Upper lobe of left lung (tissue), 6 donors: ENCODE measurements around the gene TRAPPC5. TPM values are rescaled to one million over a fixed set of nuclear protein-coding genes. Genes with fewer than 3 reads are reported as not detected.

Experiments used
- ATAC-seq, 2 donors: fragments of 200-7000 bp; cut with Tn5 transposase; one replicate each; pipeline ENCODE4 v1.9.1; 2022; ENCODE audit warnings: mild to moderate bottlenecking in 2 of 2, moderate library complexity in 2 of 2; ENCODE audit not compliant: low FRiP score in 2 of 2
- DNase-seq, 2 donors: peaks; one replicate each; pipeline ENCODE4 v3.0.0-alpha.2; 2019 to 2020
- H3K27ac ChIP-seq, 4 donors: fragments of 200-600 bp; sonication (generic); one replicate each; pipeline ENCODE4 v1.5.1; 2016 to 2019
- H3K27me3 ChIP-seq, 4 donors: fragments of 200-600 bp; sonication (generic); one replicate each; pipeline ENCODE4 v1.5.1; 2017 to 2019
- H3K36me3 ChIP-seq, 4 donors: fragments of 200-600 bp; sonication (generic); one replicate each; pipeline ENCODE4 v1.5.1; 2016 to 2019
- H3K4me1 ChIP-seq, 4 donors: fragments of 200-600 bp; sonication (generic); one replicate each; pipeline ENCODE4 v1.5.1; 2018 to 2019
- H3K4me3 ChIP-seq, 4 donors: fragments of 200-600 bp; sonication (generic); one replicate each; pipeline ENCODE4 v1.5.1; 2017 to 2019; ENCODE audit warnings: mild to moderate bottlenecking in 2 of 4, moderate library complexity in 1 of 4
- H3K9me3 ChIP-seq, 4 donors: fragments of 200-600 bp; sonication (generic); one replicate each; pipeline ENCODE4 v1.5.1; 2018 to 2019
- EP300 ChIP-seq, 4 donors: sonication (generic); formaldehyde crosslinking; IDR thresholded peaks; one replicate each; pipeline ENCODE4 v1.5.1; 2017; ENCODE audit warnings: antibody characterized with exemption in 4 of 4, control low read depth in 2 of 4
- POLR2A ChIP-seq, 4 donors: fragments of 450-650 bp; IDR thresholded peaks; one replicate each; pipeline ENCODE4 v1.5.1; 2016 to 2017; ENCODE audit warnings: antibody characterized with exemption in 4 of 4, mild to moderate bottlenecking in 2 of 4
- POLR2AphosphoS5 ChIP-seq, 2 donors: sonication (generic); formaldehyde crosslinking; IDR thresholded peaks; one replicate each; pipeline ENCODE4 v1.5.1; 2017; ENCODE audit warnings: antibody characterized with exemption in 2 of 2
- WGBS, 2 donors: methylation state at CpG; one replicate each; pipeline ENCODE4 v1.1.5; 2017 to 2018; 5-methylcytosine and 5-hydroxymethylcytosine counted together
- total RNA-seq, 6 donors: library from RNA; depleted of rRNA in 4 of 6; stranded (reverse); fragments of >200 nt in 4 of 6; gene quantifications; one replicate each; pipeline versions ENCODE4 v1.1.0 to v1.2.1, GENCODE V29; 2016 to 2021
- TF ChIP-seq, protein P1 (sequence below), 6 experiments: fragments of 450-650 bp in 4 of 6; fragments of 200-600 bp in 2 of 6; sonication (generic) in 2 of 6; IDR thresholded peaks; one replicate each; pipeline ENCODE4 v1.5.1; 2016 to 2019; ENCODE audit warnings: antibody characterized with exemption in 6 of 6
- donor health status: DM: no; HTN: no; CAD: no; lungs with moderate emphysema.
- donor health status: DM: no; HTN: yes; CAD: no; lungs with severe emphysema.

Gene TRAPPC5
- total RNA-seq, 6 donors from 2014 or later, result 33.9 to 105 (median 52.0) TPM

DNA sequence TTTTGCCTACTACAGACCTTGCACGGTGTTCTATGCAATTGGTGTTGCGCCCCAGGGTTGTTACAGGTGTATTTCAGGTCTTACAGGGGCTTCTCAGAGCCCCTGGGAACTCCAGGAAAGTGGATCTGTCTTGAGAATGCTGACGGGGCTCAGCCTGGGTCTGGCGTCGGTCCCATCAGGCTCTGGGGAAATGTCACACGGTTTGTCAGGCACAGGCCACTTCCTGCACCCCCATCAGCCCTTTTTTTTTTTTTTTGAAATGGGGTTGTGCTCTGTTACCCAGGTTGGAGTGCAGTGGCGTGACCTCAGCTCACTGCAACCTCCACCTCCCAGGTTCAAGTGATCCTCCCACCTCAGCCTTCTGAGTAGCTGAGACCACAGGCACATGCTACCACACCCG lies 38.0 kb downstream of the TRAPPC5 start:
- Histone ChIP-seq H3K27me3 (no peaks in the 10 kb centered on the region), H3K4me3 (no peak overlapping the region), H3K9me3 (peaks cover 0 to 4% (median 3%) of the 10 kb centered on the region in 4 donors), H3K27ac (no peak overlapping the region), H3K36me3 (no peaks in the 10 kb centered on the region), H3K4me1 (no peaks in the 10 kb centered on the region)
- WGBS, 2 donors, result 50 to 51% methylated on average over 8 of the region's 8 CpGs
- no peak for TF ChIP-seq EP300 (IDR thresholded peaks at IDR 0.05)
- TF ChIP-seq POLR2A (IDR thresholded peaks at IDR 0.05), result no peak
- TF ChIP-seq, protein P1, sequence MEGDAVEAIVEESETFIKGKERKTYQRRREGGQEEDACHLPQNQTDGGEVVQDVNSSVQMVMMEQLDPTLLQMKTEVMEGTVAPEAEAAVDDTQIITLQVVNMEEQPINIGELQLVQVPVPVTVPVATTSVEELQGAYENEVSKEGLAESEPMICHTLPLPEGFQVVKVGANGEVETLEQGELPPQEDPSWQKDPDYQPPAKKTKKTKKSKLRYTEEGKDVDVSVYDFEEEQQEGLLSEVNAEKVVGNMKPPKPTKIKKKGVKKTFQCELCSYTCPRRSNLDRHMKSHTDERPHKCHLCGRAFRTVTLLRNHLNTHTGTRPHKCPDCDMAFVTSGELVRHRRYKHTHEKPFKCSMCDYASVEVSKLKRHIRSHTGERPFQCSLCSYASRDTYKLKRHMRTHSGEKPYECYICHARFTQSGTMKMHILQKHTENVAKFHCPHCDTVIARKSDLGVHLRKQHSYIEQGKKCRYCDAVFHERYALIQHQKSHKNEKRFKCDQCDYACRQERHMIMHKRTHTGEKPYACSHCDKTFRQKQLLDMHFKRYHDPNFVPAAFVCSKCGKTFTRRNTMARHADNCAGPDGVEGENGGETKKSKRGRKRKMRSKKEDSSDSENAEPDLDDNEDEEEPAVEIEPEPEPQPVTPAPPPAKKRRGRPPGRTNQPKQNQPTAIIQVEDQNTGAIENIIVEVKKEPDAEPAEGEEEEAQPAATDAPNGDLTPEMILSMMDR (IDR thresholded peaks at IDR 0.05), result no peak
- TF ChIP-seq POLR2AphosphoS5 (IDR thresholded peaks at IDR 0.05), result no peak
- ATAC-seq, result no peak
- peak in 1 of 2 donors; percentile 32 for DNase-seq

DNA sequence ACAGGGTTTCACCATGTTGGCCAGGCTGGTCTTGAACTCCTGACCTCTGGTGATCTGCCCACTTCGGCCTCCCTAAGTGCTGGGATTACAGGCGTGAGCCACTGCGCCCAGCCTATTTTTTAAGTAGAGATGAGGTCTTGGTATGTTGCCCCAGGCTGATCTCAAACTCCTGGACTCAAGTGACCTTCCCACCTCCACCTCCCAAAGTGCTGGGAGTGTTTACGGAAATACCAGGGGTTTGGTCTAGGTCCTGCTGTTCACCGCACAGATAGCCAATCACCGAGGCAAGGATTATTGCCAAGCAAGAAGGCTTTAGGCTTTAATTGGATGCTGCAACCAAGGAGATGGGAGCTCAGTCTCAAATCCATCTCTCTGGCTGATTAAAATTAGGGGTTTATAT lies 39.7 kb downstream of the TRAPPC5 start:
- Histone ChIP-seq H3K36me3 (no peaks in the 10 kb centered on the region), H3K27ac (no peak overlapping the region), H3K27me3 (no peaks in the 10 kb centered on the region), H3K9me3 (peaks cover 0 to 4% (median 3%) of the 10 kb centered on the region in 4 donors), H3K4me1 (no peaks in the 10 kb centered on the region), H3K4me3 (no peak overlapping the region)
- ATAC-seq, result no peak
- no peak for DNase-seq
- 79 to 98% methylated on average over 6 of the region's 6 CpGs for WGBS, 2 donors
- TF ChIP-seq POLR2AphosphoS5 (IDR thresholded peaks at IDR 0.05) (no peak), EP300 (IDR thresholded peaks at IDR 0.05) (no peak), POLR2A (IDR thresholded peaks at IDR 0.05) (no peak)
- TF ChIP-seq, protein P1 (IDR thresholded peaks at IDR 0.05), result no peak

DNA sequence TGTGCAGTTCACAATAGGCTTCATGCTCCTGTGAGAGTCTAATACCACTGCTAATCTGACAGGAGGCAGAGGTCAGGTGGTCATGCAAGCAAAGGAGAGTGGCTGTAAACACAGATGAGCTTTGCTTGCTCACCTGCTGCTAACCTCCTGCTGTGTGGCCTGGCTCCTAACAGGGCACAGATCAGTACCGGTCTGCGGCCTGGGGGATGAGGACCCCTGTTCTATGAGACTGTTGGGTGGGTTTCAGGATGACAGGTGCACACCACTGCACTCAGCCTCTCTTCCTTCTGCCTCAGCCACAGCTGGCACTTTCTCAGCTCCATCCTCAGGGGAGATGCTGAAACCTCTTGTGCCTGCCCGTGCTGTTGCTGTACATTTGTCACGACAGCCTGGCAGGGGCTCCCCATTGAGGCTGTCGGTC lies 41.6 kb downstream of the TRAPPC5 start:
- Histone ChIP-seq H3K36me3 (no peaks in the 10 kb centered on the region), H3K27me3 (no peaks in the 10 kb centered on the region), H3K4me3 (no peak overlapping the region), H3K9me3 (no peaks in the 10 kb centered on the region), H3K4me1 (no peaks in the 10 kb centered on the region), H3K27ac (no peak overlapping the region)
- peak in 1 of 2 donors; percentile 22 for ATAC-seq
- TF ChIP-seq POLR2A (IDR thresholded peaks at IDR 0.05), result no peak
- TF ChIP-seq POLR2AphosphoS5 (IDR thresholded peaks at IDR 0.05), result no peak
- TF ChIP-seq, protein P1 (IDR thresholded peaks at IDR 0.05), result no peak
- no peak for TF ChIP-seq EP300 (IDR thresholded peaks at IDR 0.05)
- no peak for DNase-seq
- 64 to 74% methylated on average over 5 of the region's 5 CpGs for WGBS, 2 donors

DNA sequence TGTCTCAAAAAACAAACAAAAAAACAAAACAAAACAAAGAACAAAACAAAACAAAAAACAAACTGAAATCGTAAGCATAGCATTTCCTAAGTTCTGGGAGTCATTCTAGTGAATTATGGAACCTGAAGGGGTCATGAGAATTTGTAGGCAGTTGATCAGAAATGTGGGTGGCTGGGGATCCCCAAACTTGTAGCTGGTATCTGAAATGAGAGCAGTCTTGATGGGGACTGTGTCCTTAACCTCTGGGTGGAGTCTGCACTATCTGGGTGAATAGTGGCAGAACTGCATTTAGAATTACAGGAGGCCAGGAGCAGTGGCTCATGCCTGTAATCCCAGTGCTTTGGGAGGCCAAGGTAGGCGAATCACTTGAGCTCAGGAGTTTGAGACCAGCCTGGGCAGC lies 45.2 kb downstream of the TRAPPC5 start:
- no peak overlapping the region for H3K4me3 ChIP-seq
- peaks cover 4 to 13% (median 11%) of the 10 kb centered on the region in 4 donors for H3K4me1 ChIP-seq
- TF ChIP-seq, protein P1 (IDR thresholded peaks at IDR 0.05), result no peak
- TF ChIP-seq POLR2AphosphoS5 (IDR thresholded peaks at IDR 0.05) (no peak), POLR2A (IDR thresholded peaks at IDR 0.05) (no peak), EP300 (IDR thresholded peaks at IDR 0.05) (no peak)
- ATAC-seq, result no peak
- H3K27ac ChIP-seq, result no peak overlapping the region
- WGBS, 2 donors, result 74 to 75% methylated on average over 2 of the region's 2 CpGs
- H3K27me3 ChIP-seq, result peaks cover 0 to 23% (median 9%) of the 10 kb centered on the region in 4 donors
- no peaks in the 10 kb centered on the region for H3K36me3 ChIP-seq
- no peak for DNase-seq
- no peaks in the 10 kb centered on the region for H3K9me3 ChIP-seq

DNA sequence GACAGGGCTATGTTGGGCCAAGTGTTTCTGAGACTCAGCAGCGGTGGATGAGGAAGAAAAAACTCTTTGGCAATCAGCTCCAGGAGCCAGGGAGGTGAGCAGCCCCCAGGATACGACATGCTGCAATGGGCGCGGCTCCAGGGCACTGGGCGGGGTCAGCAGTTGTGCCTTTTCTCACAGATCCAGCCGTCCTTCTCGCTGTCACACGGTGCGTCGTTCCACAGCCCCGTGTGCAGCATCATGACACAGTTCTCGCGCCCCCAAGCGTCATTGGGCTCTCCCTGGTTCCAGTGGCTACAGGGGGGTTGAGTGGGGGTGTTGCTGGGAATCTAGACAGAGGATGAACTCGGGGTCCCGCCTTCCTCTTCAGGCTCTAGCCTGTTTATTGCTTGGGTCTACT lies 48.6 kb downstream of the TRAPPC5 start:
- 28% methylated on average over 13 to 14 of the region's 16 CpGs for WGBS, 2 donors
- Histone ChIP-seq H3K4me1 (peaks cover 4 to 21% (median 16%) of the 10 kb centered on the region in 4 donors), H3K4me3 (no peak overlapping the region), H3K9me3 (no peaks in the 10 kb centered on the region), H3K27ac (no peak overlapping the region), H3K27me3 (peaks cover 0 to 29% (median 12%) of the 10 kb centered on the region in 4 donors), H3K36me3 (no peaks in the 10 kb centered on the region)
- no peak for ATAC-seq
- no peak for TF ChIP-seq EP300 (IDR thresholded peaks at IDR 0.05)
- no peak for TF ChIP-seq POLR2AphosphoS5 (IDR thresholded peaks at IDR 0.05)
- no peak for TF ChIP-seq POLR2A (IDR thresholded peaks at IDR 0.05)
- TF ChIP-seq, protein P1 (IDR thresholded peaks at IDR 0.05), result no peak
- peak in 1 of 2 donors; percentile 77 for DNase-seq
